NCI-H226 (cell line): ENCODE data around the gene EIF1.

ENCODE experiments used
- DNase-seq: peaks from one replicate; pipeline ENCODE4 v3.0.0-alpha.2; 2015

The EIF1 gene

DNA sequence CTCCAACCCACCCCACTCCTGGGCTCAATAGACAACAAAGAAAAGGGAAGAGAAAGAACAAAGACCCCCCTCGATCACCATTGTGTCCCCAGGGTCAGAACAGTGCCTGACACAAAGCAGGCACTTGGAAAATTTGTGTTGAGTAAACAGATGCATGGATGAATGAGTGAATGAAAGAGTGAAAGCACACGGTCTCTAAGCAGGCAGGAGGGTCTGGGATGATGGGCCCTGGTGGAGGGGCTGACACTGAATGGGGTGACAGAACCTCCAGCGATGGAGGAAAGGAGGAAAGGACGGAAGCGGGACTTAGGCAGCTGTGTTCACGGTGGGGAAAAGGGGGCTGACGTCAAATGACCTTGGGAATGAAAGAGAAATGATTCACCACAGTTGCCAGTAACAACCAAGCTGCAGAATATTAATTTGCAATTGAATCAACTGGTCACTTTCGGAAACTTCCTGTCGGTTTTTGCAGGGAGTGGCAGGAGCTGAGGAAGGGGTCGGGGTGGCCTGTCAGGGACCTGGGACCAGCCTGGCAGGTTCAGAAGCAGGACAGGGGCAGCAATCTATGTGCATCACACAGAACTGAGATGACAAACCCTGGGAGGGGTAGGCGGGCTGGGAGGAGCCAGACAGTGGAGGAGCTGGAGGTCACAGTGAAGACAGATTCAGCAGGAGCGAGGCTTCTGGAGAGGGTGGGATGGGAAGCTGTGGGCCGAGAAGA, 16.7 kb downstream of the EIF1 start:
- DNase-seq: no peak

DNA sequence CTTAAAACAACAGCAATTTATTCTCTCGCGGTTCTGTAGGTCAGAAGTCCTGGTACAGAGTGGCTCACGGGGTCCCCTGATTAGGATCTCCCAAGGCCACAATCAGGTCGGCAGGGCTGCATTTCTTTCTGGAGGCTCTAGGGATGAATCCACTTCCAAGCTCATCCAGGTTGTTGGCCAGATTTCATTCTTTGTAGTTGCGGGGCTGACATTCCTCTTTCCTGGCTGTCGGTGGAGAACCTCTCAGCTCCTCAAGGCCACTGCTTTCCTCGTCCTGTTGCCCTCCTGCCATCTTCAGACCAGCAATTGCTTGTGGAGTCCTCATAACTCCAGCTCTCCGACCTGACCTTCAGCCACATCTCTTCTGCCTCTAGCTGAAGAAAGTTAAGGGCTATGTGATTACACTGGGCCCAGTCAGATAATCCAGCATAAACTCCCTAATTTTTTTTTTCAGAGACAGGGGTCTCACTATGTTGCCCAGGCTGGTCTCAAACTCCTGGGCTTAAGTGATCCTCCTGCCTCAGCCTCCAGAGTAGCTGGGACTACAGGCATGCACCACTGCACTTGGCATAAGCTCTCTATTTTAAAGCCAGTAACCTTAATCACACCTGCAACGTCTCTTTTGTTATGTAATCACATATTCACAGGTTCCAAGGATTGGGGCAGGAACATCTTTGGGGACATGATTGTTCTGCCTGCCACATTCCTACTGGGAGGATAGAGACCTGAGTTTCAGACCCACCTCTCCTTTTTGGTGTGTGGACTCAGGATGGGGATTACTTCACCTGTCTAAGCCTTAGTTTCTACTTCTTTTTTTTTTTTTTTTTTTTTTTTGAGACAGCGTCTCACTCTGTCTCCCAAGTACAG, 19.4 kb downstream of the EIF1 start:
- DNase-seq: no peak

DNA sequence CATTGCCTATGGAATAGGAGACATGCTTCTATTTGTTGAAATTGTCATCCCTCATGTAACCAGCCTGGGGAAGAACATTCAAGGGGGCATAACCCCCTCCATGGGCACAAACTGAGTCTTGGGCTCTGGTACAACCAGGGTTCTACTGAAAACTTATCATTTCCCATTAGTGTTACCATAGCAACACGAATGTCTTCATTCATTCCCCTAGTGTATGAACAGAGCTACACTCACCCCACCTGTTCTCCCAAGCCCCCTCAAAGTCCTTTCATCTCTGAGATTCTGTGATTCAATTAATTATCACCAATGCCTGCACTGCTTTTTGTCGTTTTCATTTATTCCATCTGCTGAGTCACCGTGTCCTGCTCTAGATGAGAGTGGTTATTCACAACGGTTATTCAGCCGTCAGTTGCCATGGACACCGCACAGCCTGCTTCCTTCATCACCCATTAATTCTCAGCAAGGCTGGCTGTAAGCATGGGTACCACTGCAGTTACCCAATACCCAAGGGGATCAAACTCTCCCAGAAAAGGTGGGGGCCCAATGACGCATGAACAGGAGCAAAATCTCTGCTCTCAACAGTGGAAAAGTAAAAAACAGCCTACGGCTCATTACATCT, 21.9 kb downstream of the EIF1 start:
- DNase-seq: no peak

DNA sequence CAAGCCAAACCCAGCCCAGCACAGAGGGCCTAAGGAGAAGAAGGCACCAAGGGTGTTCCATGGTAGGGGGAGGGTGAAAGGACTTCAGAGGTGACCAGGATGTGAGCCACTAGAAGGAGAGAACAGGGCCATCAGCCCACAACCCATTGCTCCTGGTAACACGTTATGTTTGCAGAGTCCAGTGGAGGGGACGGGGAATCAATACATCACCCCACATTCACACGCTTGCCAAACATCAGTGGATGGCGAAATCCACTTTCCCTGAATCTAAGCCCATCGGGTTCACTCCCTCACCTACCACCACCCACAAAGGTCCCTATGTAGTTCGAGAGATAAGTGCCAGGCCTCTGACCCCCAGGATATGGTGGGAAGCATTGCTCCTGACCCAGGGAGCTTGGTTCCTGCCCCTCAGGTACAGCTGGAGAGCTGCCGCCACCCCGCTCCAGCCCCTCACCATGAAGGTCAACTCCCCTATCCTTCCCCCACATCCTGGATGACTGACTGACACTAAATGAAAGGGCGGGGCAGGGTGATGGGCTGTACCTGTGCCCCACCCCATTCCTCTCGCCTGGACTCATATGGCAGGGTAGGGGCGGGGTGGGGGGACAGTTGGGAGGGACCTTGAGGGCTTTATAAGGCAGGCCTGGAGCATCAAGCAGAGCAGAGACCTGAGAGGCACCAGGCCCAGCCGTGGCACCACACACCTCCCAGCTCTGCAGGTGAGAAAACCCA, 23.1 kb downstream of the EIF1 start, which contains the start of gene GAST:
Gene GAST, plus strand, starts transcription at position 663 of the 732 bp plus-strand sequence. CDS start 3,106 bp downstream, outside the sequence.
- DNase-seq: no peak

DNA sequence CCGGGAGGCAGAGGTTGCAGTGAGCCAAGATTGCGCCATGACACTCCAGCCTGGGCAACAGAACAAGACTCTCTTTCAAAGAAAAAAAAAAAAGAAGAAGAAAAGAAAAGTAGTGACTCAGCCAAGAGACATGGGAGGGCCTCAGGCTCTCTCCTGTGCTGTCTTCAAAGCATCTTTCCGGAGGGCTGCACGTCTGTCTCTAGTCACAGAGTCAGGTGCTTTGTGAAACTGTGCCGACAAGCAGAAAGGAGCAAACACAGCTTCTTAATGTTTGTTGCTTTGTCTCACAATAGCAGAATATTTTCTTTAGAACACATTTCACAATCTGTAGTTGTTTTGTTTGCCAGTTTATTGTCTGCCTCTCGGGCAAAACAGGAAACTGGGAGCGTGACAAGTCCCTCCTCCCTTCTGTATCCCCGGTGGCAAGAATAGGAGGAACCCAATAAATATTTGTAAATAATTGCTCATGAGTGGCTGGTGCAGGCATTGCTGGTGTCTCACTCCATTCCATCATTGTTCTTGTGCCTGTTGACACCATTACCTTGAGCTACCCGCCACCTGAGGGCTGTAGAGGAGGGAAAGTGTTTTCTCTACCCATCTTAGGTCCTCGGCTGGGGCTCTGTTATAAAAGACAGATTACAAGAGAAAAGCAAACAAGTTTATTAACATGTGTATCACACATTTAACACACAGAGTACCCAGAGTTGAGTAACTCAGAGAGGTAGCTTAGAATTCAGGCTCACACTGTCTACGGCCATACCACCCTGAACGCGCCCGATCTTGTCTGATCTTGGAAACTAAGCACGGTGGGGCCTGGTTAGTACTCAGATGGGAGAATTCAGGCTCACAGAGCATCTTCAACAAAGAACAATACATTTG, 29.0 kb downstream of the EIF1 start:
- peak; percentile 18 for DNase-seq

DNA sequence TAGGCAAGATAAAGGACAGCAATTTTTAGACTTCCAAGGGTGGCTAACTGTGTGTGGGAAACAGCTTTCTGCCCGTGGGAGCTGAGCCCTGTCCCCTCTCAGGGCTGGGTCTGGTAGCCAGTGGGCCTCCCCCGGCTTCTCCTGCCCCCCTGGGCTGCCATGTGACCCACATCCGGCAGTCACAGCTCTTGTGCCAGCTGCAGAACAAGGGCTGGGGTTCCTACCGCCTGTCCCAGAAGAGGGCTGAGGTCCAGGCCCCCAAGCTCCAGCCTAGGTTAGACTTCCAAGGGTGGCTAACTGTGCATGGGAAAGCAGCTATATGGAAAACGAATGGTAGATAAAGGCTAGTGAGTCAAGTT, 29.6 kb downstream of the EIF1 start:
- DNase-seq: no peak

DNA sequence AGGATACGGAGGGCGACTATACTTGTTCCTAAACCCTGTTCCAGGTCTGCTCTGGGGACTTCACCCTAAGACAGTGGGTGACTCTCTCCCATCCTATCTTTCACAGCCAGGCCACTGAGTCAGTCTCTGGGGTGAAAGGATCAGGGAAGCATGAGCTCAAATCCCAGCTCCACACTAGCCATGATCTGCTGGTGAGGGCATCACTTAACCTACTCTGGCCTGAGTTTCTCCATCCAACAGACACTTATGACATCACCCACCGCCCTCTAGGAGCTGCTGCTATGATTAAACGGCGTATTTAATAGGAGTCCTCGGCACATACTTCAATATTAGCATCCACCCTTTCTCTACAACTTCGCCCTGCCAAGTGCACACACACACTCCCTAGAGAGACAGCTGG, 33.5 kb downstream of the EIF1 start:
- DNase-seq: no peak

DNA sequence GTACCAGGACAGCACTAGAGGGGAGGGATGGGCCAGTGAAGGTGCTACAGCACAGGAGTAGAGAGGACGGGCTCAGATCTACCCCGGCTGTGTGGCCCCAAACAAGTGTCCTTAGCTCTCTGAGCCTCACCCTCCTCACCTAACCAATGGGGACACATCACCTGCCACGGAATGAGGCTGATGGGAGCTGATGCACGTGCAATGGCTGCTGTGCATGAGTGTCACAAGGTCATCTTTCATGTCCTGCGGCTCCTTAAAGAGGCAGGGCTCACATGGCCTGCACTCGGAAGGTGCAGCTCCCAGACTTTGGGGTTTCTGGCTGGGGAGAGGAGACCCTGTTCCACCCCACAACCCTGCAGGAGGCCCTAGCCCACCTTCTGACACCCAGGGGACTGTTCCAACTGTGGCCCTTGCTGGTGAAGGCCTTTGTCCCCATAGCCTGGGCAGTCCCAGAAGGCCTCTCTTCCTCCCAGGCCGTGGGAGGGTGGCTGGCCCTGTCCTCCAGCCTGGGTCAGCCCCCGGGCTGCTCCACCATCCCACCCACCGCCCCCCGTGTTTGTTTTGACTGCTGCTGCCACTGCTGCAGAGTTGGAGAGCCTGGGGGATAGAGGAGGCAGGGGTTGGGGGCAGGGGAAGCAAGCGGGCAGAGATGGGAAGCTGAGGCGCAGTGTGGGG, 35.3 kb downstream of the EIF1 start:
- no peak for DNase-seq

DNA sequence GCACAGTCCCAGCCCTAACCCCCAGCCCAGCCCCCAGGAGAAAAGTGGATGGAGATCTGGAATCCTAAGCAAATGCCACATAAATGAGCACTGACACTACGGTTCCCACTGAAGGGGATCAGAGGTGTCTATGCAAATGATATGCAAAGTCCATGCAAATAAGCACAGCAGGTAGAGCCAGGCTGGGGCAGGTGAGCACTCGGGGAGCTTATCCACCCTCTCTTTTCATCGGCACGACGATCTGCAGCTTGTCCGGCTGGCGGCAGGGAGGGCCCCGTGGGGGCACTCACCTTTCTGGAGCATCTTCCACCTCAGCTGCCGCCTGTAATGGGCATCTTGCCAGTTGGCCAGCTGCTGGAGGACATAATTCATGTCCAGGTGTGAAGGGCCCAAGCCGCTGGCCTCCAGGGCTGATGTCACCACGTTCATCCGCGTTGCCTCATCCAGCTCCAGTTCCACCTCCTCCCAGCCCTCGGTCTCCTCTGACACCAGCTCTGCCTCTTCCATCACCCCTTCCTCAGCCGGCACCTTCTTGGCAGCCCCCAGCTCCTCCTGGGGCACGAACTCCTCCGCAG, 35.9 kb downstream of the EIF1 start:
- DNase-seq: no peak

DNA sequence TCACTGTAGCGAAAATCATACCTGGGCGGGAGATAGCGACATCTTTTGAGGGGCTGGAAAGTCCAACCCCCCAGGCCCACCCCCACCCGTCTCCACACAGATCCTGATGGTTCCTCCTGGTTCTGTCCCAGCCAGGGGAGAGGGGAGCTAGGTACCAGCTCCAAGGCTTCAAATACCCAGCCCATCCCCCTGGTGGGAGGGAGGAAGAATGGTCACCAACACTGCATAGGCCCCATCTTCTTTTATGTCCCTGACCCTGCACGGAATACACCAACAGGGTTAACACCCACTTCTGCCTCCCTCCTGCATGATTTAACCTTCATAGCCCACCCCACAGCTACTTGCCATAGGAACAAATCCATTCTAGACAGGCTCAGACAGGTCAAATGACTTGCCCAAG, 36.4 kb downstream of the EIF1 start:
- no peak for DNase-seq

DNA sequence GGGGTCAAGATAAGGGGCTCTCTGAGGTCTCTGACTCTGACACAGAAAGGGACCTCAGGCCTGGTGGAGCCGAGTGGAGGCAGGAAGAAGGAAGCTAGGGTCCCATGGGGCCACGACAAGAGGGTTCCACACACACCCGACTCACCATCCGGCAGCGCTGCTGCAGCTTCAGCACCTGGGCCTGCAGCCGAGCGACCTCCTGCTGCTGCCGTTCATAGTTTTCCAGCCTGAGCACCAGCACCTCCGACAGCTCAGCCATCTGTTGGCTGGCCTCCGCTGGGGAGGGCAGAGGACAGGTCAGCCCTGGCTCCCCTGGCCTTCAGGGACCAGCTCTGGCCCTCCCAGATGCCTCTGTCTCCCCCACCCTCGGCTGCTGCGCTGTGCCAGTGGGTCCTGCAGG, 39.4 kb downstream of the EIF1 start:
- no peak for DNase-seq

DNA sequence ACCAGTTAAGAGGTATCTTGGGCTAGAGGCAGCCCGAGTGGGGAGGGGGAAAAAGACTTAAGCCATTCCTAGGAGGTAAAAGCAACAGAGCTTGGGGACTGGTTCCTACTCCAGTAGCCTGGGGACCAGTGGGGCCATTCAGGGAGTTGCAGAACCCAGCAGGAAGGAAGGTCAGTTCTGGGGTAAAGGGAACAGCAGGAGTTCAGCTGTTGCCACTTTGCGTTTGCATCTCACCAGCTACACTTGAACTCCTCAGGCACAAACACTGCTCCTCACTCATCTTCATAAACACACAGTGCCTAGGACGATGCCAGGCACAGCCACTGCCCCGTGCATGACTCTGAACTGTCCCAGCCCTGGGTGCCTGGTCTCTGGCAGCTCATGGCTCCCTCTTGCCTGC, 41.8 kb downstream of the EIF1 start:
- DNase-seq: no peak

DNA sequence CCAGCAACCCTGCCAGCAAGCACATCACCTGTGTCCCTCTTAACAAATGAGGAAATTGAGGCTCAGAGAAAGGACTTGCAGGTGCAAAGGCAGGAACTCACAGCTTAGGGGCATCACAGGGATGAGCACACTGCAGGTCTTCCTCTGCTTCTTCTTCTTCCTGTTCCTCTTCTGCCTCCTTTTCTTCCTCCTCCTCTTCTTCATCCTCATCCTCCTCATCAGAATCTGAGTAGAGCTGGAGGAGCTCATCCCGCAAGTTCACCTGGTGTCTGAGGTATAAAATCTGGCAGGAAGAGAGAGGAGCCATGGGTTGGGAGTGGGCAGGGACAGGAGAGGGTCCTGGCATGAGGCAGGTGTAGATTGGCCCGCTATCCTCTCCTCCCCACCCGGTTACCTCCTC, 43.2 kb downstream of the EIF1 start:
- no peak for DNase-seq

DNA sequence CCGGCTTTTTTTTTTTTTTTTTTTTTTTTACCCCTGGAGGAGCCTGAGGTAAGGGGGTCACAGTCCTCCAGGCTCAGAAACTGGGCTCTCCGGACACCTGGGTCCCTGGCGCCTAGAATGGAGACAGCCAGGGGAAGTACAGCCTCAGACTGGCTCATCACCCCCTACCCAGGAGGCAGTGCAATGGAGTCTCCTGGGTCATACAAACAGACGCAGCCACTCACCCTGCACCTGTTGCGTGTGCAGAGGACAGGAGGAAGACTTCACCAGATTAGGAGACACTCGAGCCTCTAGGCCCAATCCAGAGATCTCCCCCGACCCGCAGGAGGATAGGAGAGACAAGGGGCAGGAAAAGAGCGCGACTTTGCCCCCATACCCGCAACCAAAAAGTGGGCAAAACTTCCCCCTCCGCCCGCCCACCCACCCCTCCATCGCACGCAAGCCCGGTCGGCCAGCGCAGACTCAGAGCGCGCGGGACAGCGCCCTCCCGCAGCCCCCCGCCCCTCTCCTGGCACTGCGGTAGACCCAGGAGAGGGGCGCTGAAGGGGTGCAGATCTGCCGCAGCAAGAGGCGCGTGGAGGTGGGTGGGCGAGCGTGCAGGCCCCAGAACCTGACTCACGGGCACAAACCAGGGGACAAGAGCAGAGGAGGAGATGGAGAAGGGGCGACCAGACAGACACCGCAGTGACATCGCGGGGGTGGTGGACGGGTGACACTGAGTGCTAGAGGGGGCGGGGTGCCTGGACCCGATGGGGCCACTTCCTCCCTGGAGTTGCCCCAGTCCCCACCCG, 44.9 kb downstream of the EIF1 start:
- no peak for DNase-seq

DNA sequence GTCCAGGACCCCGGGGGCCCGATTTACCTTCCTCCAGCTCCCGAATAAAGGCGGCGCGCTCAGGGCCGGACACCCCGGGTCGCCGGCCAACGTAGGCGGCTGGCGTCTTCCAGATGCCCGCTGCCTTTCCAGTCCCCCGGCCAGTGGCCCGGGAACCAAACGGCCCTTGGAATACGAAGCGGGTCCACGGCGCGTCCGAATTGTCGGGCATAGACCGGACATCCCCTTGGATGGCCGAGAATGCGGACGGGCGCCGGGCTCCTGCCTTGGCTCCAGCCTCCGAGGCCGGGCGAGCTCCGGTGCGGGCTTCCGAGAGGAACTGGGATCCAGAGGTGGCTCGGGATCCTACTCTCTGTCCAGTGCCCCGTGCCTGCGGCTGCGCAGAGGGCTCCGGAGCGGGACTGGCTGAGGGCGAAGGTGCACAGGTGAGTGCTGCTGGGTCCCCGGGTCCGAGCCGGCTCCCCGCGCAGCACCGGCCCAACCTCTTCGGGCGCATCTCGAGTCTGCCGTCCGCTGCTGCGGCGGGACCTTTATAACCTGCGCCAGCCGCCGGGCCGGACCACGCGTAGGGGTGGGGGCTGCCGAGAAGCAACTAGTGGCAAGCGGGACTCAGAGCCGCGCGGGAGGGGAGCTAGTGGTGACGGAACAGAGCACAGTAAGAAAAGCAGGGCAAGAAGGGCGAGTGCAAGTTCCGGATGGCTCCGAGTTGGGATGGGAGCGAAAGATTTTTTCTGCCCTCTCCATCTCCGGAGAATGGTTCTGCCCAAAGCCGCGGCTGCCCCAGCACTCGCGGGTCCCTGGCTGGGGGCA, 45.7 kb downstream of the EIF1 start, which contains the start of gene HAP1:
Gene HAP1, minus strand, starts transcription at position 505 of the 810 bp plus-strand sequence. Its CDS starts 9 bp downstream, at position 496.
- DNase-seq: no peak

DNA sequence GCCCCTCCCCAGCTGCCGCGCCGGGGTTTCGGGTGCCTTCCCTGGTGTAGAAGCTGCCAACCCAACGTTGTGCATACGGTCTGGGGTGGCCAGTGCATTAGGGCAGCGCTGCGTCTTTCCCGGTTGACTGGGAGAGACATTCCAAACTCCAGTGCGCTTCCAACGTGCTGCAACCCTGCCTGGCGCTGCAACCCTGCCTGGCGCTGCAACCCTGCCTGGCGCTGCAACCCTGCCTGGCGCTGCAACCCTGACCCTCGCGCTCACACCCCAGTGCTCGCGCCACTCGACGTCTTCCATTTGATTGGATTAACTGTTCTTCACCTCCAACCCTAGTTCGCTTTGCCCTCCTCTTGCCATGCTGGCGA, 46.2 kb downstream of the EIF1 start:
- no peak for DNase-seq

DNA sequence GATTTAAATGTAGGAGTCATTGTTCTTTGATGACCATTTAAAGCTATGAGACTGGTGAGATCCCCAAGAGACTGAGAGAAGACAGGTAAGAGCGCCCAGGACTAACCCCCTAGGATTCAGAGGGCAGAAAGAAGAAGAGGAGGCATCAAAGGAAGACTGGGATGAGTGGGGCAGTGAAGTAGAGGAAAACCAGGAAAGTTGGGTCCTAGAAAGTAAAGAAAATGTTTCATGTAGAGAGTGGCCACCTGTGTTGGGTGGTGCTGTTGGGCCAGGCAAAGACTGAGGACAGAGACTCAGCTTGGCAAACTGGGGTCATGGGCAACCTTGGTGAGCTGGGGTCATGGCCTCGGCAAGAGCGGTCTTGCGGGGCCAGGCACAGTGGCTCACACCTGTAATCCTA, 47.1 kb downstream of the EIF1 start:
- DNase-seq: no peak

DNA sequence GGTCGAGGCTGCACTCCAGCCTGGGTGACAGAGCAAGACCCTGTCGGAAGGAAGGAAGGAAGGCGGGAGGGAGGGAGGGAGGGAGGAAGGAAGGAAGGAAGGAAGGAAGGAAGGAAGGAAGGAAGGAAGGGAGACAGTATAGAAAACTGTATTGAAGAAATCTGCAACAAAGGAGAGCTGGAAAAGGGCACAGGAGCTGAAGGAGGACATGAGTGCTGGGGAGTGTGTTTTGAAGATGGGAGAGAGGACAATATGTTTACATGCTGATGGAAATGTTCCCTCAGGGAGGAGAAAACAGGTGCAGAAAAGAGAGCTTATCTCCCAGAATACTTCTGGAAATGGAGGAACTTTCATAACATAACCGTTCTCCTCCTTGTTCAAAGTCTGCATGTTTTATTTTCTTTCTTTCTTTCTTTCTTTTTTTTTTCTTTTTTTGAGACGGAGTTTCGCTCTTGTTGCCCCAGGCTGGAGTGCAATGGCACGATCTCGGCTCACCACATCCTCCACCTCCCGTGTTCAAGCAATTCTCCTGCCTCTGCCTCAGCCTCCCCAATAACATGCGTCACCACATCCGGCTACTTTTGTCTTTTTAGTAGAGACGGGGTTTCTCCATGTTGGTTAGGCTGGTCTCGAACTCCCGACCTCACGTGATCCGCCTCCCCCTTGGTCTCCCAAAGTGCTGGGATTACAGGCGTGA, 48.4 kb downstream of the EIF1 start:
- no peak for DNase-seq

DNA sequence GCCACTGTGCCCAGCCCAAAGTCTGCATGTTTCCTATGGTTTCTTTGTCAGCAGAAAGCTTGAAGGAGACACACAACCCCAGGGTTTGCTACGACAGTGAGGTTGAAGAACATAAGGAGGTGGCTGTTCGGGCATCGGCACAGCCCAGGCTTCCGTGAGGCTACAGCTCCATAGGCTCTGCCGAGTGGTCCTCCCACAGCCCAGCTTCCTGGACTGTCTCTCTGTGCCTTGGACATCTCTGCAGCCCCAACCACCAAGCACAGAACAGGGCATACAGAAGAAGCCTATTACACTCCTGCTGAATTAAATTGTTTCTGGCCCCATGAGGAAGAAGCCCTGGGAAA, 49.0 kb downstream of the EIF1 start:
- DNase-seq: no peak
